ELF-1 (cell line): ENCODE data around the gene CIT.
A peak's percentile ranks its signal among the peaks of the same experiment; 100 is the strongest.
"Not testable (repeated sequence)": the region's sequence is repeated elsewhere in the genome, so short reads cannot be mapped to it uniquely, and the experiment has no call there.

ENCODE experiments used
- DNase-seq: peaks from one replicate; pipeline ENCODE4 v3.0.0-alpha.2; 2016; ENCODE audit warnings: low read depth, low spot score

CIT gene, protein sequence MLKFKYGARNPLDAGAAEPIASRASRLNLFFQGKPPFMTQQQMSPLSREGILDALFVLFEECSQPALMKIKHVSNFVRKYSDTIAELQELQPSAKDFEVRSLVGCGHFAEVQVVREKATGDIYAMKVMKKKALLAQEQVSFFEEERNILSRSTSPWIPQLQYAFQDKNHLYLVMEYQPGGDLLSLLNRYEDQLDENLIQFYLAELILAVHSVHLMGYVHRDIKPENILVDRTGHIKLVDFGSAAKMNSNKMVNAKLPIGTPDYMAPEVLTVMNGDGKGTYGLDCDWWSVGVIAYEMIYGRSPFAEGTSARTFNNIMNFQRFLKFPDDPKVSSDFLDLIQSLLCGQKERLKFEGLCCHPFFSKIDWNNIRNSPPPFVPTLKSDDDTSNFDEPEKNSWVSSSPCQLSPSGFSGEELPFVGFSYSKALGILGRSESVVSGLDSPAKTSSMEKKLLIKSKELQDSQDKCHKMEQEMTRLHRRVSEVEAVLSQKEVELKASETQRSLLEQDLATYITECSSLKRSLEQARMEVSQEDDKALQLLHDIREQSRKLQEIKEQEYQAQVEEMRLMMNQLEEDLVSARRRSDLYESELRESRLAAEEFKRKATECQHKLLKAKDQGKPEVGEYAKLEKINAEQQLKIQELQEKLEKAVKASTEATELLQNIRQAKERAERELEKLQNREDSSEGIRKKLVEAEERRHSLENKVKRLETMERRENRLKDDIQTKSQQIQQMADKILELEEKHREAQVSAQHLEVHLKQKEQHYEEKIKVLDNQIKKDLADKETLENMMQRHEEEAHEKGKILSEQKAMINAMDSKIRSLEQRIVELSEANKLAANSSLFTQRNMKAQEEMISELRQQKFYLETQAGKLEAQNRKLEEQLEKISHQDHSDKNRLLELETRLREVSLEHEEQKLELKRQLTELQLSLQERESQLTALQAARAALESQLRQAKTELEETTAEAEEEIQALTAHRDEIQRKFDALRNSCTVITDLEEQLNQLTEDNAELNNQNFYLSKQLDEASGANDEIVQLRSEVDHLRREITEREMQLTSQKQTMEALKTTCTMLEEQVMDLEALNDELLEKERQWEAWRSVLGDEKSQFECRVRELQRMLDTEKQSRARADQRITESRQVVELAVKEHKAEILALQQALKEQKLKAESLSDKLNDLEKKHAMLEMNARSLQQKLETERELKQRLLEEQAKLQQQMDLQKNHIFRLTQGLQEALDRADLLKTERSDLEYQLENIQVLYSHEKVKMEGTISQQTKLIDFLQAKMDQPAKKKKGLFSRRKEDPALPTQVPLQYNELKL (N-terminal part only)

DNA sequence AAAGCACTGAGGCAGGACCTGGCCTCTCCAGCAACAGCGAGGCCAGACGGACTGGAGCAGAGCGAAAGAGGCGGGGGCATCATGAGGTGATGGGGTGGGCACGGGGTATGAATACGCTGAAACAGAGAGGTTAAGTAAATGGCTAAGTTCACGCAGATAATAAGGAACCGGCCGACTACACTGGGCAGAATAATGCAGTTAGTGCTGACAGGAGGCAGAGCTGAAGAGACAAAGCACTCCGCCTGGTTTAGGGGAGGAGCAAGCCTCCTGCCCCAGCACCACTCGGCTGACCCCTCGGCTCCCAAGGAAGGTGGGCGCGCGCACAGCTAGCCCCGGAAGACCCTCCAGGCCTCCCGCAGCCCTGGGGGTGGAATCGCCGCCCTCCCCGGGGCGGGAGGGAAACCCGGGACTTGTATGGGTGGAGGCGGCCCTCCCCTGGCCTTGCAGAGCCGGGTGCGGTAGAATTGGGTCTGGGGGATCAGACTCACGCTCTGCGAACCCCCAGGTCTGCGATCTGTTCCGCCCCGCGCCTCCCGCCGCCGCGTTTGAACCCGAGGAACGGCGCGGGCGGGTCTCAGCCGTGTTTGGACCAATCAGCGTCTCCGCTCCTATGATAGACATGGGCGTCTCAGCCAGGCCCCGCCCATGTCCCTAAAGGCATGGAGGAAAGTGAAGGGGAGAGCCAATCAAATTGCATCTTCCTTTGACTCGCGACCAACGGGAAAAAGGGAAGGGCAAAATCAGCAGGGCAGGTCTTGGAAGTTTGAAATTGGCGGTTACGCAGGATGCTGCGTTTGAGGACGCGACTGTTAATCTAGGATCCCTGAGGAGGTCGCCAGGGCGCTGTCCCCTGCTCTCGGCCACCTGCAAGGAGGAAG is at the start of gene CIT:
Gene CIT (minus strand): TSS at position 560 of the 878 bp plus-strand sequence. CDS start 1,152 bp downstream, outside the sequence.
- peak; percentile 98 for DNase-seq

- DNase-seq: no peak
Observed at GRCh38 chr12:119925269-119925668, 48.1 kb upstream of the CIT start.

- no peak for DNase-seq
Observed at GRCh38 chr12:119920064-119920463, 42.9 kb upstream of the CIT start.

GRCh38 chr12:119915894-119916510 is 38.9 kb upstream of the CIT start:
- no peak for DNase-seq

DNA sequence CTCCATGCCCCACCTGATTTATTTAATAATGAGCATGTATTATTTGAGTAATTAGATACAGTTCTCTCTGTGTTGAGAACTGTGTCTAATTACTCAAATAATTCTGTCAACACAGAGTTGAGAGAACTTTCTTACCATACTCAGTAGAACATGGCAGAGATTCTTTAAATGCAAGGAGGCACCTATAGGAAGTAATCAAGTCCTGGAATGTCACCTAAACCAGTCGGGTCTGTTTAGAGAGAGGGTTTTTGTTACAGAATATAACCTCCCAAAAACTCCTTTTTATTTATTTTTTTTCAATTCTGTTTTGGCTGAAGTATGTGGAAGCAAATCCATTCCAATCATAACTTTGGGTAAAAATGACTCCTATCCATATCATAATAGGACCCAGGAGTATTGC is 37.5 kb upstream of the CIT start:
- peak; percentile 22 for DNase-seq

DNA sequence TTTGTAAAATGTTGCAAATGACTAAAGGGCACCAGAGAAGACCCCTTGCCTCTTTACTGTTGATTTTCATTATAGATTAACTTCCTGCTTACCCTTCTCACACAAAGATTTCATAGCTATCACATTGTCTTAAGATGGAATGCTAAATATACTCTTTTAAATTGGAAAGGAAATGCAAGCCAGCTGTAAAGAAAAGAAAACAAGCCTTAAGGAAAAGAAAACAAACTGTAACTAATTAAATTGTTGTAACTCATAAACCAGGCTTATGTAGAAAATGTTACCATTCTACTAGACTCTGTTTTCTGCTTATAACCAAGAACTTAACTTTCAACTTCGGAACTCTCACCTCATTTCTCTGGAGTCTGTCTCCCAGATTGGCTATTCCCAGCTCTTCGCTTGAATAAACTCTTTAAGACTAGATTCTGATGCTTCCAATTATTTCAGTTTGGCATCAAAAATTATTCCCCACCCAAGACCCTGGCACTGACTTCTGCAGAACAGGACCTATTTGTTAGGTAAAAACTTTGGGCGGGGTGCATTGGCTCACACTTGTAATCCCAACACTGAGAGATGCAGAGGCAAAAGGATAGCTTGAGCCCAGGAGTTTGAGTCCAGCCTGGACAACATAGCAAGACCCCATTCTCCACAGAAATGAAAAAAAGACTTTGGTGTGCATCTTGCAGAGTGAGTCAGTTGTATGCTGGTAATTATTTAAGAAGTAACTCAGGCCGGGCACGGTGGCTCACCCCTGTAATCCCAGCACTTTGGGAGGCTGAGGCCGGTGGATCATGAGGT is 36.6 kb upstream of the CIT start:
- DNase-seq: no peak

DNA sequence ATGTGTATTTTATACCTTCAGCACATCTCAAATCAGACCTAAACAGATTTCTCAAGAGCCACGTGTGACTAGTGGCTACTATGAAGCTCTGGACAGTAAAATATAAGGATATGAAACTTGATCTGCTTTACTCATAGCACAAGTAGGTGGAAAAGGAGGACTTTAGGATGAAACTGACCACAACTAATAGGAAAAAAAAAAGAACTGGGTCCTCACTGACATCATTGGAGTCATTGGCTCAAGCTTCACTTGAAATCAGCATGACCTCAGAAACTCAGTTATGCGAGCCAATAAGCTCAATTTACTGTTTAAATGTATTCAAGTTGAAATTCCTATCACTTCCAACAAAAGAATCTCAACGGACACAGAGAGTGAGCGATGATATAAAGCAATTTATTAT is 34.1 kb upstream of the CIT start:
- DNase-seq: no peak

DNA sequence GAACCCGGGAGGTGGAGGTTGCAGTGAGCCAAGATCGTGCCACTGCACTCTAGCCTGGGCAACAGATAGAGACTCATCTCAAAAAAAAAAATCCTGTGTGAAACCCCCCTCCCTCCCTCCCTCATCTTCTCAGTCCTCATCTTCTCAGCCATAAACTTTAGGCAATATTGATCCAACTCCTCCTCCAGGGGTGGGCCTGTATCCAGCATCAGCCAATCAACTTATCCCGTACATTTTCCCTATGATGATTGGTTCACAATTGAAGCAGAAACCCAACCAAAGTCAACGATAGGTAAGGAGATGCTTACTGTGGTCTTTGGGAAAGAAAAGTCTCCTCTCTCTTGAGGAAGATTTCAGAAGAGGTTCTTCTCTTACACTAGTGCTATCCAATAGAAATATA is 33.5 kb upstream of the CIT start:
- no peak for DNase-seq

DNA sequence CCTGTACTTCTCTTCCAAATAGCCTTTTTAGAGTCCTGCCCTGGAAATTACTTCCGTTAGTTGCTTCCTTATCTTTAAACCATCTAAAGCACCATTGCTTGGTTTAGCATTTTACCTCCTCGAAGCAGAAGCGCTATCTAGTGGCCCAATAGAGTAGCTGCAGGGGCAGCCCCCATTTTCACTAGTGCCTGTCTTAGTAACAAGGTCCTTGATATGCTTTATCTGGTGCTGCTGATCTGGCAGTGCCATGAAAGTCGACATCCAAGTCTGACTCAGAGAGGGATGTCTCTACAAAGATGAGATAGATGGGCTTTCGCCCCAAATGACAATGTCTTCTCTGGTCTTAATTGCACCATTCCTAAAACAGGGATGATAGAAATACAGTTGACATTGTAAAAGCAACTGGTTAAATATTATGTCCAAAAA is 25.0 kb upstream of the CIT start:
- DNase-seq: peak; percentile 84

DNA sequence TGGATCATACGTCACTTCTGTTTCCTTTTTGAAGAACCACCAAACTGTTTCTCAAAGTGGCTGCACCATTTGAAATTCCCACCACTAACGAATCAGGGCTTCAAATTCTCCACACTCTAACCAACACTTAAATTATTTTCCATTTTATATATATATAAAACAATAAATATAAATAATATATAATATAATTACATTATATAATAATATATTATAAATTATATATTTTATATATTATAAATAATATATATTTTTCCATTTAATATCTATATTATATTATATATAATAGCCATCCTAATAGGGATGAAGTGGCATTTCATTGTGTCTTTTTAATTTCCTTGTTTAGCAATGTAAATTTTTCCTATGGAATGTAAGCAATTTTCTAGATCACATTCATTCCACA is 24.6 kb upstream of the CIT start:
- DNase-seq: no peak

DNA sequence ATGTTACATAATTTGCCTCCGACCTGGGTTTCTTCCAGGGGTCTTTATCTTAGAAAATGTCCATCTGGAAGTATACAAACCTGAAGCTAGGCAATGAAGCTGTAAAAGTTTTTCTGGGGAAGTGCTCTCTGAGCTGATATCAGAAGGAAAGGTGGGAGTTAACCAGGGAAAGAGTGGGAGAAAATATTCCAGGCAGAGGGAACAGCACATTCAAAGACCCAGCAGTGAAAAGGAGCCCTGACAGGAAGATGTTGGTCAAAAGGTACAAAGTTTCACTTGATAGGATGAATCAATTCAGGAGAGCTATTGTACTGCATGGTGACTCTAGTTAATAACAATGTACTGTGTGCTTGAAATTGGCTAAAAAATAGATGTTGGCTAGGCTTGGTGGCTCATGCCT is 17.8 kb upstream of the CIT start:
- no peak for DNase-seq

- peak; percentile 8 for DNase-seq
Observed at GRCh38 chr12:119892611-119893010, 15.5 kb upstream of the CIT start.

- no peak for DNase-seq
Observed at GRCh38 chr12:119885549-119885948, 8.4 kb upstream of the CIT start.

GRCh38 chr12:119883791-119884190 is 6.7 kb upstream of the CIT start:
- DNase-seq: not testable (repeated sequence)

DNA sequence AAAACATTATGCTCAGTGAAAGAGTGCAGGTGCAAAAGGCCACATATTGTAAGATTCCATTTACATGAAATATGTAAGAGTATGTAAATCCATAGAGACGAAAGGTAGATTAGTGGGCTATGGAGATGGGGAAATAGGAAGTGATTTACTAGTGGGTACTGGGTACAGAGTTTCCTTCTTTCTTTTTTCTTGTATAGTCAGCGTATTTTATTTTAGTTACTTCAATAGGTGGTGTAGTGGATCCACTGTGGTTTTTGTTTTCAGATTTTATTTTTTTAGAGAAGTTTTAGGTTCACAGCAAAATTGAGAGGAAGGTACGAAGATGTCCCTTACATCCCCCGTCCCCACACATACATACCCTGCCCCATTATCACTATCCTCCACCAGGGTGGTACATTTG is 6.1 kb upstream of the CIT start:
- DNase-seq: no peak

GRCh38 chr12:119877639-119877948 is 474 bp upstream of the CIT start:
- no peak for DNase-seq

DNA sequence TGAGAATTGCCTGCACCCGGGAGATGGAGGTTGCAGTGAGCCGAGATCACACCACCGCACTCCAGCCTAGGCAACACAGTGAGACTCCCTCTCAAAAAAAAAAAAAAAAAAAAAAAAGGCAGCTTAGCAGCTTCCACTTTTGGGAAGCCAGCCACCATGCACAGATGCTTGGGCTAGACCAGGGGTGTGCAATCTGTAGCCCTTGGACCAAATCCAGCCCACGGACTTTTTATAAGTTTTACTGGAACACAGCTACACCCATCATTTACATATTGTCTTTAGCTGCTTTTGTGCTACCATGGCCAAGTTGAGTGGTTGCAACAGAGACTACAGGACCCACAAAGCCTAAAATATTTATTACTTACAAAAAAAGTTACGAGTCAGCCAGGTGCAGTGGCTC is 6.7 kb downstream of the CIT start:
- no peak for DNase-seq

DNA sequence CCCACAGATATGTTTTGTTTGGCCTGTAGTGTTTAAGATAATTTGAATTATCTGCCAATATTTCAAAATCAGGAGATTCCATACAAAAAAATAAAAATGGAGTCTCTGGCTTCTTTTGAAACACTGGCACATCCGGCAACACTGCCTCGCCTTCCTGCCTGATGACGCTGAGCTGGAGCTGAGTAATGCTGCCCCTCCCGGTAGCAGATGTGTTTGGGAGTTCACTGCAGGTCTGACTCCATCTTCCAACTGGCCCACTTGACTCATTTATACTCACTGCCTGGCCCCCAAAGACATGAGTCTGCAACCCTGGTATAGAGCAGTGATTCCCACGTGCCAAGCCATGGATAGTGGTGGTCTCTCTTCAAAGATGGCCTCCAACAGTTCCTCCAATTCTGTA is 7.4 kb downstream of the CIT start:
- DNase-seq: no peak

DNA sequence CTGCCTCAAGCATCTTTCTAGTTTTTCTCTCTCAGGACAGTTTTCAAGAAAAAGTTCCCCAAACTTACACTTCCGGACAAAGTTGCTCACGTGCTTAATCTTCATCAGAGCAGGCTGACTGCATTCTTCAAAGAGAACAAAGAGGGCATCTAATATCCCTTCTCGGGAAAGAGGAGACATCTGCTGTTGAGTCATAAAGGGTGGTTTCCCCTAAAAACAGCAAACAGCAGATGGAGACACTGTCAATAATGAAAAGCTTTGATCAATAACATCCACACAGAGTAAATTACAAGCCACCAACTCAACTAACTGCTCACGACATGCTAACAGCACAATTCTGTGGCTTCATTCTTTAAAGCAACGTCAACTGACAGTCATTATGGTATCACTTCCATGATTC is 8.1 kb downstream of the CIT start:
- DNase-seq: no peak

DNA sequence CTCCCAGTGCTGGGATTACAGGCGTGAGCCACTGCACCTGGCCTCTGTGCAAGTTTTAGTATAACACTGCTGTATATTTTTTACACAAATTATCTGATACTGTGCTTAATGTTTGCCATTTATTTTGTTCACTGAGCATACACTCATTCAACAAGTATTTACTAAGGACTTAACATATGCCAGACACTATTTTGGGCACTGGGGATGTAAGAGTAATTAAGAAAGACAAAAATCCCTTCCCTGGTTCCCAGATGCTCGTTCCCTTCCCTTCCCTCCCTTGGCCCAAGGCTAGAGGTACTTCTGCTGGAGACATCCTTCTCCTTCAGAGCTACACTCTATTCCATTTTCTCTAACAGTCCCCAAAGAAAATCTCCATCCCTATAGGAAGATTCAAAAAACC is 12.5 kb downstream of the CIT start:
- DNase-seq: no peak
